ENCODE measurements around the gene NUDT4. TPM values are rescaled to one million over a fixed set of nuclear protein-coding genes. Genes with fewer than 3 reads are reported as not detected.
A peak's percentile ranks its signal among the peaks of the same experiment; 100 is the strongest.

Gene NUDT4
- total RNA-seq, 4 donors from 2014 or later, result 54.4 to 84.3 (median 69.9) TPM

GRCh38 chr12:93366422-93366821 is 11.3 kb upstream of the NUDT4 start:
- Histone ChIP-seq H3K27ac (no peak overlapping the region), H3K9me3 (no peaks in the 10 kb centered on the region), H3K36me3 (no peaks in the 10 kb centered on the region), H3K27me3 (no peaks in the 10 kb centered on the region), H3K4me1 (no peaks in the 10 kb centered on the region), H3K4me3 (no peak overlapping the region)
- TF ChIP-seq POLR2A (IDR thresholded peaks at IDR 0.05) (no peak), CTCF (IDR thresholded peaks at IDR 0.05) (no peak), EP300 (IDR thresholded peaks at IDR 0.05) (no peak)
- 89 to 92% methylated on average over 4 of the region's 4 CpGs for WGBS, 2 donors
- DNase-seq (ENCODE audit: low spot score in 2 of 2), result no peak

GRCh38 chr12:93368766-93369165 is 9.0 kb upstream of the NUDT4 start:
- H3K4me1 ChIP-seq, result peaks cover 0 to 6% (median 0%) of the 10 kb centered on the region in 4 donors
- TF ChIP-seq EP300 (IDR thresholded peaks at IDR 0.05) (no peak), POLR2A (IDR thresholded peaks at IDR 0.05) (no peak), CTCF (IDR thresholded peaks at IDR 0.05) (no peak)
- H3K27ac ChIP-seq, result no peak overlapping the region
- no peak overlapping the region for H3K4me3 ChIP-seq
- 97 to 99% methylated on average over 3 of the region's 3 CpGs for WGBS, 2 donors
- DNase-seq (ENCODE audit: low spot score in 2 of 2), result no peak
- H3K36me3 ChIP-seq, result no peaks in the 10 kb centered on the region
- H3K9me3 ChIP-seq, result no peaks in the 10 kb centered on the region
- H3K27me3 ChIP-seq, result no peaks in the 10 kb centered on the region

- Histone ChIP-seq H3K27me3 (no peaks in the 10 kb centered on the region), H3K4me1 (peaks cover 0 to 12% (median 2%) of the 10 kb centered on the region in 4 donors), H3K4me3 (no peak overlapping the region), H3K27ac (no peak overlapping the region), H3K36me3 (no peaks in the 10 kb centered on the region), H3K9me3 (no peaks in the 10 kb centered on the region)
- TF ChIP-seq EP300 (IDR thresholded peaks at IDR 0.05), result no peak
- TF ChIP-seq POLR2A (IDR thresholded peaks at IDR 0.05), result no peak
- TF ChIP-seq CTCF (IDR thresholded peaks at IDR 0.05), result no peak
- DNase-seq (ENCODE audit: low spot score in 2 of 2), result no peak
Measured at GRCh38 chr12:93369505-93369904, 8.2 kb upstream of the NUDT4 start.

- 96 to 98% methylated on average over 6 of the region's 6 CpGs for WGBS, 2 donors
- TF ChIP-seq EP300 (IDR thresholded peaks at IDR 0.05), result no peak
- no peak for TF ChIP-seq POLR2A (IDR thresholded peaks at IDR 0.05)
- TF ChIP-seq CTCF (IDR thresholded peaks at IDR 0.05), result no peak
- DNase-seq (ENCODE audit: low spot score in 2 of 2), result no peak
- H3K4me3 ChIP-seq, result no peak overlapping the region
- H3K36me3 ChIP-seq, result no peaks in the 10 kb centered on the region
- H3K9me3 ChIP-seq, result no peaks in the 10 kb centered on the region
- no peak overlapping the region for H3K27ac ChIP-seq
- H3K27me3 ChIP-seq, result no peaks in the 10 kb centered on the region
- peaks cover 0 to 21% (median 4%) of the 10 kb centered on the region in 4 donors for H3K4me1 ChIP-seq
Measured at GRCh38 chr12:93370947-93371346, 6.8 kb upstream of the NUDT4 start.

- Histone ChIP-seq H3K27me3 (no peaks in the 10 kb centered on the region), H3K4me1 (peaks cover 0 to 37% (median 9%) of the 10 kb centered on the region in 4 donors), H3K27ac (peak overlapping the region in 1 of 4 donors; percentile 87), H3K4me3 (no peak overlapping the region), H3K36me3 (no peaks in the 10 kb centered on the region), H3K9me3 (no peaks in the 10 kb centered on the region)
- TF ChIP-seq POLR2A (IDR thresholded peaks at IDR 0.05) (no peak), CTCF (IDR thresholded peaks at IDR 0.05) (no peak), EP300 (IDR thresholded peaks at IDR 0.05) (no peak)
- 55 to 70% methylated on average over 2 of the region's 2 CpGs for WGBS, 2 donors
- DNase-seq (ENCODE audit: low spot score in 2 of 2), result no peak
Measured at GRCh38 chr12:93373961-93374656, 3.6 kb upstream of the NUDT4 start.

All from tibial nerve (tissue), 4 donors.